AG20443 (cell line): ENCODE measurements around the gene SH3RF3.

Experiments
- DNase-seq: peaks from one replicate; pipeline ENCODE4 v3.0.0; 2012; ENCODE audit warnings: low spot score, mixed read lengths

Gene SH3RF3

GRCh38 chr2:109203246-109204011 is 74.4 kb downstream of the SH3RF3 start:
- no peak for DNase-seq

DNA sequence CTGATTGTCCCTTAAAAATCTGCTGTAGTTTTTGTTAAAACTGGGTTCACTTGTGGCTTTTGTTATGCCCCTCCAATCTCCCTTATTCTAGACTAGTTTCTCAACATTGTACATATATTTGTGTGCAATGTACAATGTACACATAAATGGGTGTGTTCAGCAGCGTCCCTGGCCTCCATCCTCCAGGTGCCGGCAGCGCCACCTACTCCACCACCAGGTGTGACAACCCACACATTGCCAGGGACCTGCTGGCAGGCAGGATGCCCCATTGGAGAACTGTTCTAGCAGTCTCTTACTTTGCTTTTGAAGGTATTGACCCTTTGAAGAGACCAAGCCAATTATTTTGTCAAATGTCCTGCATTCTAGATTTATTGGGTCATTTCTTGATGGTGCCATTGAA is 75.4 kb downstream of the SH3RF3 start:
- no peak for DNase-seq

- DNase-seq = no peak
These were observed 76.4 kb downstream of the SH3RF3 start for GRCh38 chr2:109205447-109205846.

GRCh38 chr2:109206569-109207146 is 77.7 kb downstream of the SH3RF3 start:
- DNase-seq = no peak

DNA sequence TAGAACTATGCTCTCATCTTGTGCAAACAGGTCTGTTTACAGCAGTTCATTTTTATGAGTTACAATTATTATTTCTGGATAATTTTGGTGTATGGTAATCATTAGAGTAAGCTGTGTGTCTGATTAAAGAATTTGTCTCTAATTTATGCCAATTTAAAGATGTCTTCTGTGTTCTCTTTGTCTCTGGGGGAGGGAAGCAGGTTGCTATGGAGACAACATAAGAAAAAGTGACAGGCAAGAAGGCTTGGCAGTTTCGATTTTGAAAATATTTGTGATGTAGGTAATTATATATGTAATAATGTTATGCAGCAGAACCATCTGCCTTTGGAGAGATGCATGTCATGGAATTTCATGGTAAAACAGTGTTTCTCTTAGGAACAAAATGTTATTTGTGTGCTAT is 78.2 kb downstream of the SH3RF3 start:
- DNase-seq = no peak

- DNase-seq = peak; percentile 58
These were observed 79.3 kb downstream of the SH3RF3 start for GRCh38 chr2:109208071-109208950.

DNA sequence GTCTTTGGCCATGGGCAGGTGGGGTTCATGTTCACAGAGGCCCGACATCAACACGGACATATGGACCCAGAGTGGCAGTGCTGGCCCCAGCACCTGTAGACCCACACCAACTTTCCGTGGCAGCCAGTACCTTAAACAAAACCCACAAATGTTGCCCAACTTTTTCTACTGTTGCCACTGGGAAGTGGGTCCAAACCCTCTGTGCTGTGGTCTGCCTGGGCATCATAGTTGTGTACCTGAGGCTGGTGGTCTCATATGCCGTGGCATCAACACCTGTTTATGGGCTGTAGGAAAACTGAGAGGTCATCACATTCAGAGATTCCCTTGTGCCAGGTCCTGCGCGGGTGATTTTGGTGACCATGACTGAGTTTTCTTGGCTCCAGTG is 79.9 kb downstream of the SH3RF3 start:
- DNase-seq = no peak

DNA sequence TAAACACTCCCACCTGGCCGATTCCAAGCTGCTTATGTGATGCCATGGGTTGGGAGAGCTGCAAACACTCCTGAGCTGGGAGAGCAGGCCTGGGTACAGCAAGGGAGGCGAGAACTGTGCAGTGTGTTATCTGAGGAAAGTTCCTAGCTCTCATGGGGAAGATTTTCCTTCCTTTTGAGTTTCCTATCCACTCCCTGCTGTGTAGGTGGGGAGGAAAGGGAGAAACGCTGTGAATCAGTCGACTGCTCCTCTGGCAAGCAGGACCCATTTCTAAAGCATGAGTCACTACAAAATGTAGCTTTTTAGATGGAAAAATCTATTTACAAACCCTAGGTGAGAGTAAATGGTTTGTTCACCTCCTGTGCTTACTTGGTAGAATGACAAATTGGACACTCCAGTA is 80.4 kb downstream of the SH3RF3 start:
- DNase-seq = peak; percentile 82

- no peak for DNase-seq
These were observed 80.9 kb downstream of the SH3RF3 start for GRCh38 chr2:109209941-109210340.

GRCh38 chr2:109210431-109211200 is 81.6 kb downstream of the SH3RF3 start:
- peak; percentile 60 for DNase-seq

- DNase-seq = no peak
These were observed 82.3 kb downstream of the SH3RF3 start for GRCh38 chr2:109211315-109211714.

DNA sequence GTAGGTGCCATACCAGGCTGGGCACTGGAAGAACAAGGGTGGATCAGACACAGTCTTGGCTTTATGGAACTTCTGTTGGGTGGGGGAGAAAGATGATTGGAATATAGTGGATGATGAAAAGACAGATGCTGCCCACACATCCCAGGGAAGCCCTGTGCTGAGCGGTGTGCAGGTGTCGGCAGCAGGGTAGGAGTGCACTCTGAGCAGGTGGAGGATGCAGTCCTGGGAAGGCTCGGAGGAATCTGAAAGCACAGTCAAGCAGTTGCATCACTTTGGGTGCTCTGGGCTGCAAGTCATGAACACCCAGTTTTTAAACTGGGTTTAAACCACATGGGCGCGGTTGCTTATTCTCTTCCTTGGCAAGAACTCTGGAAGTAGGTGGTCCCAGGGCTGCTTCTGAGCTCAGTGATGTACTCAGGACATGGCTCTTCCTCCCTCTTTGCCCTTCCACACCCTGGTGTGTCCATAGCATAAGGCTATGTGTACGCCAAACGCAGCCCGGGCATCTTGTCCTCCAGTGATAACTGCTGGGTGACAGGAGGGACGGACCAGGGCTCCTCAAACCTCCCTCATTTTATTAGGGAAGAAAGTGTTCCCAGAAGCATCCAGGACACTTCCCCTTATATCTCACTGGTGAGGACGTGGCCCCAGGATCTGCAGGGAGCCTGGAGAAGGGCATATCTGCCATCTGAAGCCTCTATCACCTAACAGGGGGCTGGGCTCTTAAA is 84.0 kb downstream of the SH3RF3 start:
- no peak for DNase-seq

DNA sequence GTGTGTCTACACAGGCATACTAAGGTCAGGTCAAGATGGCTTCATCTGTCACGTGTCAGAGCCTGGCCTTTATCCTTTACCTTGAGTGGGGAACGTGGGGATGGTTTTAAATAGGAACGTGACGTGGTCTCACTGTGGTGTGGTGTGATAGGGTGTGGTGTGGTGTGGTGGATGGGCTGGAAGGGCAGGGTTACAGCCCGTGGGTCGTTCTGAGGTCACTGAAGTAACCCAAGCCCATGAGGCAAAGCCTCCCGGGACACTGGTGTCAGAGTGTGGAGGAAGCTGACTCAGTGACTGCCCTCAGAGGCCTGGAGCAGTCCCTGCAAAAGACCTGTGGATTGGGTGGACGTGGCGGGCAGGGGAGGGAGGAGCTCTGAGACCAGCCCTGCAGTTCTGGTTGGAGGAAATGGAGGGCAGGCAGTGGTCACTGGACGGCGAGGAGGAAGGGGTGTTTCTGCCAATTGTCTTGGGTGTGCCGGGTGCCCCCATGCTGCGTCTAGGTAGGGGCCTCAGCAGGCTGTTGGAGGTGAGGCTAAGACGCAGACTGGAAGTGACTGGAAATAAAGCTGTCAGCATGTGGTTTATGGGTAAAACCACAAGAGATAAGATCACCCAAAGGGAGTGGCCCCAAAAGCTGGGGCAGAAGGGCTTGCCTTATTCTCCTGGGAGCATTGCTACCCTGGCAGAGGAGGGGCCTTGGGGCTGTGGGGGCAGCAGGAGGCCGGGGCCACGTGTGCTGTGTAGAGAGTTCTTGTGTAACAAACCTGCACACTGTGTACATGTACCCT is 84.8 kb downstream of the SH3RF3 start:
- peak; percentile 61 for DNase-seq

GRCh38 chr2:109214651-109215371 is 85.8 kb downstream of the SH3RF3 start:
- no peak for DNase-seq

DNA sequence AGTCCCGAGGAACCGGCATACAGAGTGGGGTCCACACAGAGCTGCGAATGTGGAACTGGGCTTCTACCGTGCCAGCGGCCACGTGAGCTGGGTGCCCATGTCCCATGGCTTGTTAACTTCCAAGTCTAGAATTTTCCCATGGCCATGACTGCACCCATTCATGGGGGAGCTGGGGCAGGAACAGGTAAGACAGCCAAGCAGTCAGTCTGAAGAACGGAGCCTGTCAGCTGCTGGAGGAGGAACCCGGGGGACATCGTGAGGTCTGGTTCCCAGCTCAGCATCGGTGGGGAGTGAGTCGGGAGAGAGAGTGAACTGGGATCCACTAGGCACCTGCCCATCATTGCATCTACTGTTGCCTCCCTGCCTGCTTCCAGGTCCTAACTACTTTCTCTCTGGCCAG is 86.9 kb downstream of the SH3RF3 start:
- DNase-seq = no peak

DNA sequence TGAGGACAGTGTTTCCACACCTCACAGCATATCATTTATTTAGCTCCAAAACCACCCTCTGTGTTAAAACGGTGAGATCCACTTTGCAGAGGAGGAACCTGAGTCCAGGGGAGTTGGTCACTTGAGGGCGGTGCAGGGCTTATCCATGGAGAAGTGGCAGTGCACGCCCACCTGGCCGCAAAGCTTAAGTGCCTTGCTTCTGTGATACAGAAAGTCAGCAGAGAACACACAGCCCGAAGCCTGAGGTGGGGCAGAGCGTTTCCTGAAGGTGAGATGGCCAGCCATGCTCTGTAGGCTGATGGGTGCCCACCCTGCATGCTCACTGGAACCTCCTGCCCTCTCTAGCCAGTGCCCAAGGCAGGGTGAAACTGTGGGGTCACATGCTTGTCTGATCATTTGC is 87.3 kb downstream of the SH3RF3 start:
- DNase-seq = no peak

DNA sequence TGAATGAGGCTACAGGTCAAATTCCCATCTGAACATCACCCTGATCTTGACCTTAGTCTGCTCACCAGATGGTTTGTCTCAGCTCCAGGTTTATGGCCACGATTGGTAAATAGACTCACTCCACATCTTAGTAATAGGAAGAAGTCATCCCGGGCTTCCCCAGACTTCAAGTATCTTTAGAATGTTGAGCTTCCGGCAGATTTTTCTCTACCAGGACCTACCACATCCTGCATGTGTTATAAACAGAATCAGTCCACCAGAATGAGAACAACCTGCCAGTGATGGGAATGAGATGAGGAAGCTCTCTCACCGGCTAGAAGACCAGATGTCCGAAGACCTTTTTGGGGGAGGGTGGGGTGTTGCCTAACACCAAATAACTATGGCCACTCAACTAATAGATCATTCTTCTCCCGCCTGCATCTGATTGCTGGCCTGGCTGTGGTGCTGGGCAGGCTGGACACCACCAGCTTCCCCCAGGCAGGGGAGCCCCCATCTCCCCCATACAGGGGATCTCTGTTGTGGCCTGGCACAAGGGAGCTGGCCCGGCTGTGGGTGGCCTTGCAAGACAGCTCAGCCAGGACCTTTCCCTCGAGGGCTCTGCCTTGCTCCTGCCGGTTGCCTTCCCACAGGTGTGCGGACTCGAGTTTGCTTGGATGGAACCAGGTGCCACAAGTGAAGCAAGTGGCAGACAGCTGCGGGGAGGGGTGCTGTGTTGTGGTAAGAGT is 88.5 kb downstream of the SH3RF3 start:
- DNase-seq = peak; percentile 63

DNA sequence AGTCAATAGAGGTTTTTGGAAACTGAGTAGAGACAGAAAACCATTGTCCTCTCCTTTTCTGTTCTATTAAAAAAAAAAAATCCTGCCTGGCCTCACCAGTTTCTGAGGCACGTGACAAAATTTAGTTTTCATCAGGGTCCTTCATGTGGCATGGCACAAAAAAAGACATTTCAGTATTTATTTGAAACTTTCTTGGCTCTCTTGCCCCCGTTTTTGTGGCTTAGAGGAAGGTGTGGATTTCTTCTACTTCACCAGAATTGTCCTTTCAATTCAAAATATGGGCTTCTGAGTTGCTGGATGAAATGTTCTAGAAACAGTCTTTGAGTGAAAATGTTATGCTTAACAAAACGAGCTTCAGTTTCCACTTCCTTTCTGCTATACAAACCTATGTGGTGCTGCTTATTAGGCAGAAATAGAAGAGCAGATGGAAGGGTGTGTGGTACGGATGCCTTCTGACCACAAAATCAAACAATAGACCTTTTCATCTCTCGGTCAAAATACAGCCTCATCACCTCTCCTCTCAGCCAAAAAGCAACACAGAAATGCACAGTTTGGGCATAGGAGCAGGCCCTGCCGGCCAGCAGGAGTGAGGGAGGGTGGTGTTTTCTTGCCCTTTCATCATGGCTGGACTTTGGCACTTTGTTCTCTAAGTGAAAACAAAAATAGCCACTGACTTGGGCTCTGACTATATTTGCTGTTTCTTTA is 89.2 kb downstream of the SH3RF3 start:
- no peak for DNase-seq

- DNase-seq = no peak
These were observed 89.8 kb downstream of the SH3RF3 start for GRCh38 chr2:109218792-109219126.
